Measurements from ENCODE around the gene TMEM9. TPM values are rescaled to one million over a fixed set of nuclear protein-coding genes. Genes with fewer than 3 reads are reported as not detected.

The TMEM9 gene
- total RNA-seq, 2 experiments from 2014 or later: 28.5 to 35.9 TPM

DNA sequence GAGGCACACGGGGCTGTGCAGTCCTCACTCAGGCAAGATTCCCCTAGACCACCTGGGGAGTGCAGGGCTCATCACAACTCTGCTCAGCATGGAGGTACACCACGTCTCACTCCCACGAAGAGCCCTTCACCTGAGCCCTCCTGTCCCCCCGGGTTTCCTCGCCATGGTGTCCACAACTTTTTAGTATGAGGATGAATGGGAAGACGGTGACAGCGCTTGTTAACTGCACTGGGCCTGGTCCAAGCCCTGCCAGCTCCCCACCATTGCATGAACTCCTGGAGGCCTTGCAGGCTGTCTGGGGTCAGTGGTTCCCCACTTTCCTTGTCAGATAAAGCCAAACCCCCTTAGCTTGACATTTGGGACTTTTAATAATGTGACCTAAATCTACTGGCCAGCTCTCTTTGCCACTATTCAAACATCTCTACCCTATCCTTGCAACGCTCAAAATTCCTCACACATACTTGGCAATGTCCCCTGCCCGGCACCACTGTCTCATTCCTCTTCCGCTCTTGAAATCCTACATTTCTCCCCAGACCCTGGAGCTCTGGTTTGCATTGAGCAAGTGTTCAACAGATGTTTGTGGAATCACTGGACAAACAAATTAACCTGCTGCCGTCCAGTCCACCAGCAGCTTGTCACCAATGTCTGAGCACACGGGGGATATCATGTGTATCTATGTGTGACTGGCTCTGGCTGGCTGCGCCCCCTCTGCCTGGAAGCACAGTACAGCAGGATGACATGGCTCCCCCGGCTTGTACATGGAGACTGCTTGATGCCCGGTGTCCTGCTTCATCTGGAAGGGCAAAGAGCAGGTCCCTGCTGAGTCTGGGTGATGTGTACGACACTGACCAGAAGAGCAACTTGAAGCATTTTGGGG is 11.2 kb downstream of the TMEM9 start:
- Histone ChIP-seq H3K27ac (ENCODE audit: low read depth, low read length, poor library complexity, severe bottlenecking) (no peak overlapping the region), H3K36me3 (ENCODE audit: insufficient read depth, low read length) (peaks cover 30% of the 10 kb centered on the region; the same call in 1 of the 2 replicates), H2AFZ (ENCODE audit: low read length) (no peak overlapping the region), H3K79me2 (ENCODE audit: insufficient read depth, low read depth, low read length) (no peaks in the 10 kb centered on the region), H3K4me1 (ENCODE audit: insufficient read depth, low read length, poor library complexity, severe bottlenecking) (no peaks in the 10 kb centered on the region), H3K9me3 (ENCODE audit: low read length) (no peaks in the 10 kb centered on the region), H3K4me2 (ENCODE audit: low read length) (no peak overlapping the region), H3K4me3 (ENCODE audit: low read depth, low read length, poor library complexity, severe bottlenecking) (no peak overlapping the region), H4K20me1 (ENCODE audit: insufficient read depth, low read length) (no peaks in the 10 kb centered on the region), H3K9me2 (ENCODE audit: insufficient read depth, low read length) (no peaks in the 10 kb centered on the region)
- DNase-seq (ENCODE audit: low spot score): no peak
- CTCF ChIA-PET (ENCODE audit: unreplicated experiment): no interaction called here
- intact Hi-C loops (cut with micrococcal nuclease; ENCODE audit: unreplicated experiment): no loop called here
- POLR2A ChIA-PET: no interaction called here
- no TSS peak for BruUV-seq (replicated peaks)
- no peak for TF ChIP-seq EZH2phosphoT487 (IDR thresholded peaks at IDR 0.05; ENCODE audit: borderline replicate concordance, low read depth, low read length)
- TF ChIP-seq, protein P1, sequence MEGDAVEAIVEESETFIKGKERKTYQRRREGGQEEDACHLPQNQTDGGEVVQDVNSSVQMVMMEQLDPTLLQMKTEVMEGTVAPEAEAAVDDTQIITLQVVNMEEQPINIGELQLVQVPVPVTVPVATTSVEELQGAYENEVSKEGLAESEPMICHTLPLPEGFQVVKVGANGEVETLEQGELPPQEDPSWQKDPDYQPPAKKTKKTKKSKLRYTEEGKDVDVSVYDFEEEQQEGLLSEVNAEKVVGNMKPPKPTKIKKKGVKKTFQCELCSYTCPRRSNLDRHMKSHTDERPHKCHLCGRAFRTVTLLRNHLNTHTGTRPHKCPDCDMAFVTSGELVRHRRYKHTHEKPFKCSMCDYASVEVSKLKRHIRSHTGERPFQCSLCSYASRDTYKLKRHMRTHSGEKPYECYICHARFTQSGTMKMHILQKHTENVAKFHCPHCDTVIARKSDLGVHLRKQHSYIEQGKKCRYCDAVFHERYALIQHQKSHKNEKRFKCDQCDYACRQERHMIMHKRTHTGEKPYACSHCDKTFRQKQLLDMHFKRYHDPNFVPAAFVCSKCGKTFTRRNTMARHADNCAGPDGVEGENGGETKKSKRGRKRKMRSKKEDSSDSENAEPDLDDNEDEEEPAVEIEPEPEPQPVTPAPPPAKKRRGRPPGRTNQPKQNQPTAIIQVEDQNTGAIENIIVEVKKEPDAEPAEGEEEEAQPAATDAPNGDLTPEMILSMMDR (conservative IDR thresholded peaks at IDR 0.05; ENCODE audit: low read length): no peak

DNA sequence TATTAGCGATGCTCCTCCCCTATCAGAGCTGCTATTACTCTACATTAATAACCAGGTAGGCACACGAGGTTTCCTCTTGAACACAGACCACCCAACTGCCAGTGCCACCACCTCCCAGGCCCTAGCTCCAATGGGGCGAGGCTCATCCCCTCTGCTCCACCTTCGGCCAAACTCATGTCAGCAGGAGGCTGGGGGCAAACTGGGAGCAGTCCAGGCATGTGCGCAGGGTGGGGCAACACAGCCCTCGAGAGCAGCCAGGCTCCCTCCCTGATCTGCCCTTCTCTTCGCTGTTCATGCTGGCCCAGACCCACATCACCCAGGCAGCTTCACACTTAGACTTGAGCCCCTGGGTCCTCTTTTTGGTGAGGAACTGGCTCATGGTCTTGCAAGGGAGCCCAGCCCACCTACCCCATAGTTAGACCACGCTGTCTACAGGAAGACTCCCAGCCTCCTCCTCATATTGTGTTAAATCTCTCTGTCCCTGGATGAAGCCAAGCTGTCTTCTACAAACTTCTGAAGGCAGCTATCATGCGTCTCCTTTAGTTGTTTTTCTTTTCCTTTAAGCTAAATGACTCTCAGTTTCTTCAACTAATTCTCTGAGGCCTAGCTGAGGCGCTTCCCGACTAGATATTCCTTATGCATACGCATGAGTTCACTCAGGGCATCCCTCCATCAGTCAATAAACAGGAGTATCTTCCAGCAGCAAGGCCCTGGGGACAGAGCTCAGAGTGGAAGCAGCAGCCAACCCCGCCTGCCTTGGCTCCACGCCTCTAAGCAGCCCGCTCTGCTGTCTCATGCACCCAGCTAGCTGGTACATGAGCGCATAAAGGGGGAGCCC is 12.0 kb downstream of the TMEM9 start:
- Histone ChIP-seq H3K9me2 (ENCODE audit: insufficient read depth, low read length) (no peaks in the 10 kb centered on the region), H3K4me1 (ENCODE audit: insufficient read depth, low read length, poor library complexity, severe bottlenecking) (no peaks in the 10 kb centered on the region), H3K36me3 (ENCODE audit: insufficient read depth, low read length) (peaks cover 30% of the 10 kb centered on the region; the same call in 1 of the 2 replicates), H2AFZ (ENCODE audit: low read length) (no peak overlapping the region), H3K4me3 (ENCODE audit: low read depth, low read length, poor library complexity, severe bottlenecking) (no peak overlapping the region), H3K4me2 (ENCODE audit: low read length) (no peak overlapping the region), H3K27ac (ENCODE audit: low read depth, low read length, poor library complexity, severe bottlenecking) (no peak overlapping the region), H3K9me3 (ENCODE audit: low read length) (no peaks in the 10 kb centered on the region), H4K20me1 (ENCODE audit: insufficient read depth, low read length) (no peaks in the 10 kb centered on the region), H3K79me2 (ENCODE audit: insufficient read depth, low read depth, low read length) (no peaks in the 10 kb centered on the region)
- ChIA-PET POLR2A (no interaction called here), CTCF (ENCODE audit: unreplicated experiment) (interaction anchor here (1.0 kb wide), 1 partner anchor 13 kb away, joined by 5 read pairs; no protein-coding TSS in a partner anchor)
- intact Hi-C loops (cut with micrococcal nuclease; ENCODE audit: unreplicated experiment): no loop called here
- BruUV-seq (replicated peaks): no TSS peak
- DNase-seq (ENCODE audit: low spot score): no peak
- TF ChIP-seq, protein P1 (conservative IDR thresholded peaks at IDR 0.05; ENCODE audit: low read length): no peak
- TF ChIP-seq EZH2phosphoT487 (IDR thresholded peaks at IDR 0.05; ENCODE audit: borderline replicate concordance, low read depth, low read length): no peak

All from OCI-LY7 (cell line).